Measurements from ENCODE around the gene CHMP6. TPM values are rescaled to one million over a fixed set of nuclear protein-coding genes. Genes with fewer than 3 reads are reported as not detected.
A peak's percentile ranks its signal among the peaks of the same experiment; 100 is the strongest.

The CHMP6 gene
- total RNA-seq, 2 experiments from 2014 or later = 29.8 to 34.6 TPM

DNA sequence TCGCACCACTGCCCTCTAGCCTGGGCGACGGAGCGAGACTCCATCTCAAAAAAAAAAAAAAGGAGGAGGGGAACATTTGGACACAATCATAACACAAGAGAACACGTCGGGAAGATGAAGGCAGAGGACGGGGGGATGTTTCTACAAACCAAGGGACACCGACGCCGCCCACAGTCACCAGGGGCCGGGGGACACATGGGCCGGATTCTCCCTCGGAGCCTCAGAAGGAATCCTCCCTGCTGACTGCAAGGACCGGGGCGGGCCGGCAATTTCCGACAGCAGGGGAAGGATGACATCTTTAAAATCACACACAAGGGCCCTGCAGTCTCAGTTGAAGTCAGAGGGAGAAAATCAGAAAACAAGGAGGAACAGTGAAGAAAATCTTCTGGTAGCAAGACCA is 8.1 kb upstream of the CHMP6 start:
- DNase-seq (no peak), ATAC-seq (no peak)
- no peak overlapping the region for H3K4me3 Mint-ChIP-seq
- H3K36me3 Mint-ChIP-seq = no peaks in the 10 kb centered on the region
- peaks cover 10% of the 10 kb centered on the region for H3K4me1 Mint-ChIP-seq
- H3K9me3 Mint-ChIP-seq (ENCODE audit: low read depth) = no peaks in the 10 kb centered on the region
- CTCF ChIA-PET = no interaction called here
- no peak overlapping the region for H3K27ac Mint-ChIP-seq
- peaks cover 15% of the 10 kb centered on the region for H3K27me3 Mint-ChIP-seq

DNA sequence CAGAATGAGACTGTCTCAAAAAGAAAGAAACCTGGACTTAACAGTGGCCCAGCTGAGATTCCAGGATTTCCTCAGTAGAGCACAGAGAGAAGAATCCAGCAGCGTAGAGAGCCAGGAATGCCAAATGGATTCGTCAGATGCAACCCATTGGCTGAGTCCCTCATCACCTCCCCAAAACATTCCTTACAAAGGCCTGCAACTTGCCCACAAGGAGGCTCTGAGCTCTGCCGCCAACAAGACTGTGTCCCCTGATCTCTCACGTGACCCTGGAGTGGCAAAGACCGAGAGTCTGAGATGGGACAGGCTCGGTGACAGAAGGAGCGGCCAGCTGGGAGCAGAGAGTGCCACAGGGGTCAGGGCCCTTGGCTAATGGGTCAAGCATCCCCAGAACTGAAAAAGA is 6.9 kb upstream of the CHMP6 start:
- peaks cover 15% of the 10 kb centered on the region for H3K4me1 Mint-ChIP-seq
- no peaks in the 10 kb centered on the region for H3K9me3 Mint-ChIP-seq (ENCODE audit: low read depth)

DNA sequence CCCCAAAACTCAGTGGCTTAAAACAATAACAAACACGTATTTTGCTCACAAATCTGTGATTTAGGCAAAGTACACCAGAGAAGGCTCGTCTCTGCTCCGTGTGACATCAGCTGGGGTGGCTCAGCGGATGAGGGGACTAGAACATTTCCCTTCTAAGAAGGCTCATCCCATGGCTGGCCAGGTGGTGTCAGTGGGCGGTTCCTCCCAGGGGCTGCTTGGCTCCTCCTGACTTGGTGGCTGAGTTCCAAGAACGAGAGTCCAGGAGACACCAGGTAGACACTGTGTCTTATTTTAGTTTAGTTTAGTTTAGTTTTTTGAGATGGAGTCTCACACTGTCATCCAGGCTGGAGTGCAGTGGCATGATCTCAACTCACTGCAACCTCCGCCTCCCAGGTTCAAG is 5.6 kb upstream of the CHMP6 start:
- H3K4me3 Mint-ChIP-seq = no peak overlapping the region
- peaks cover 10% of the 10 kb centered on the region for H3K27me3 Mint-ChIP-seq
- no peak for DNase-seq

More for the DNA sequence above, 6.9 kb upstream of the CHMP6 start:
- ATAC-seq (no peak), DNase-seq (no peak)
- CTCF ChIA-PET = interaction anchor here (1.0 to 1.3 kb wide), 4 partner anchors 9 to 559 kb away, joined by 3 read pairs; no protein-coding TSS in a partner anchor
- Mint-ChIP-seq H3K27me3 (peaks cover 15% of the 10 kb centered on the region), H3K36me3 (no peaks in the 10 kb centered on the region), H3K4me3 (no peak overlapping the region), H3K27ac (no peak overlapping the region)

DNA sequence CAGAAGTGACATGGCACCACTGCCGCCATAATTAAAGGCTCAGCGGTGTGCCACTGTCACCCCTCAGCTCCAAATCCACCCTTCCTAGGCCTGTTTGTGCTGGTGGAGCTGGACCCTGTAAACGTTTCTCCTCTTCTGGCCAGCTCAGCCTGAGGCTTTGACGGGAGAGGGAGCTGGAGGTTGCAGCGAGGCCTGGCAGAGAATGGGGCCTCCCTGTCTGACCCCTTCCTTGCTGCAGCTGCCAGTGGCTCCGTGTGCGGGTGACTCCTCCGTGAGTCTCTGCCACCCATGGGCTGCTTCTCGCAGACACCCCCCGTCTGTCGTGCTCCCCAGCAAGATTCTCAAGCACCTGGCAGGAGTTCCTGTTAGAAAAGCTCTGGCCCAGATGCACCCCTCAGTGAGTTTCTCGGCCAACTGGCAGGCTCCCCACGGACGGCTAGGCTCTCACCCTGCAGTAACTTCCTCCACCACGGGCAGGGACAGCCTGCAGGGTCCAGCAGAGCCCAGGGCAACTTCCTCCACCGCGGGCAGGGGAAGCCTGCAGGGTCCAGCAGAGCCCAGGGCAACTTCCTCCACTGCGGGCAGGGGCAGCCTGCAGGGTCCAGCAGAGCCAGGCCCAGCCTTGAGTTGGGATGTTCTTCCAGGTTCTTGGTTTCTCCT is 4.7 kb upstream of the CHMP6 start:
- H3K36me3 Mint-ChIP-seq = no peaks in the 10 kb centered on the region
- ATAC-seq (no peak), DNase-seq (no peak)
- peaks cover 16% of the 10 kb centered on the region for H3K4me1 Mint-ChIP-seq
- CTCF ChIA-PET = interaction anchor here (0.6 to 3.2 kb wide), 5 partner anchors 32 to 718 kb away, joined by 3 to 41 read pairs (median 3); no protein-coding TSS in a partner anchor
- no peak overlapping the region for H3K27ac Mint-ChIP-seq
- peaks cover 8% of the 10 kb centered on the region for H3K27me3 Mint-ChIP-seq
- no peak overlapping the region for H3K4me3 Mint-ChIP-seq
- H3K9me3 Mint-ChIP-seq (ENCODE audit: low read depth) = no peaks in the 10 kb centered on the region

More for the DNA sequence above, 5.6 kb upstream of the CHMP6 start:
- Mint-ChIP-seq H3K36me3 (no peaks in the 10 kb centered on the region), H3K9me3 (ENCODE audit: low read depth) (no peaks in the 10 kb centered on the region), H3K27ac (no peak overlapping the region), H3K4me1 (peaks cover 16% of the 10 kb centered on the region)
- CTCF ChIA-PET = interaction anchor here (0.9 to 1.0 kb wide), 2 partner anchors 37 to 559 kb away, joined by 3 read pairs; no protein-coding TSS in a partner anchor
- ATAC-seq = no peak

DNA sequence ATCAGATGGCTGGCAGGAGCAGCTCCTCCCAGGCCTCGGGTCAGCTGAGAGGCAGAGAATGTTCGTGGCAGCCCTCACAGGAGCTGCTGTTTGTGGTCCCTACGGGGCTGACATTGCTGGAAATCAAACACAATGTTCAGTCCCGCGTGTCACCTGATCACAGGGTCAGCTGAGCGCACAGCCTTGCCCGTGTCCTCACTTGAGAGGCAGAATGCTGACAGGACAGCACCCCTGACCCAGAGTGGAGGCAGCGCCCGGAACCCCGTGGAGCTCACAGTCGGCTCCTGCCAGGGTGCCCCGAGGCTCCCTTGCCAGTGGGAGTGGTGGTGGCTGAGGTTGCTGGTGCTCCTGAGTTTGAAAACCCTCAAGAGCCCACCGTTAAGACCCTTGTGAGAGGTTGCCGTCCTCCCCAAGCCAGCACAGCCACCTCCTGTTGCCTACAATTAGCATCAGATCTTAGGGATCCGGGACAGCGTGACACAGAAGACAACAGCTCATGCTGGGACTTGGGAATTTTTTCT is 3.6 kb upstream of the CHMP6 start:
- CTCF ChIA-PET = interaction anchor here (0.5 to 3.3 kb wide), 10 partner anchors 10 to 572 kb away, joined by 3 to 41 read pairs (median 8); no protein-coding TSS in a partner anchor
- Mint-ChIP-seq H3K4me3 (no peak overlapping the region), H3K36me3 (no peaks in the 10 kb centered on the region), H3K9me3 (ENCODE audit: low read depth) (no peaks in the 10 kb centered on the region), H3K4me1 (peaks cover 21% of the 10 kb centered on the region), H3K27me3 (peaks cover 8% of the 10 kb centered on the region), H3K27ac (no peak overlapping the region)
- DNase-seq = no peak
- ATAC-seq = no peak

DNA sequence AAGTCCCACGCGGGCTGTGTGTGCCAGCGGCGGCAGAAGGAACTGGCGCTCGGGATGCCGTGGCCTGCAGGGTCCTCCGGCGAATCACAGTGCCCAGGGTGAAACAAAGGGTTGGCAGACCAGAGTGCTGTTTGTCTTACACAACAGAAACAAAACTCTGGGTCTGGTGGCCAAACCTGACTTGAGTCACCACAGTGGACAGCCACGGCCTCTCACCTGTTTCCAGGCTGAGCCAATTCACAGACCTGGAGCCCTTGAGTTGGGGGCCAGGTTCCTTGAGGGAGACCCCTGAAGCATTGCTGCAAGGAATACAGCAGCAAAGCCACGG is 2.1 kb upstream of the CHMP6 start:
- H3K27me3 Mint-ChIP-seq = peaks cover 8% of the 10 kb centered on the region
- no peaks in the 10 kb centered on the region for H3K9me3 Mint-ChIP-seq (ENCODE audit: low read depth)
- H3K4me1 Mint-ChIP-seq = peaks cover 29% of the 10 kb centered on the region
- no peak for DNase-seq
- ATAC-seq = no peak
- no peak overlapping the region for H3K27ac Mint-ChIP-seq
- CTCF ChIA-PET = interaction anchor here (0.7 to 3.8 kb wide), 13 partner anchors 8 to 575 kb away, joined by 3 to 41 read pairs (median 10); partner anchors contain the start of genes ENDOV, NDUFAF8 and TEPSIN
- no peak overlapping the region for H3K4me3 Mint-ChIP-seq
- no peaks in the 10 kb centered on the region for H3K36me3 Mint-ChIP-seq

DNA sequence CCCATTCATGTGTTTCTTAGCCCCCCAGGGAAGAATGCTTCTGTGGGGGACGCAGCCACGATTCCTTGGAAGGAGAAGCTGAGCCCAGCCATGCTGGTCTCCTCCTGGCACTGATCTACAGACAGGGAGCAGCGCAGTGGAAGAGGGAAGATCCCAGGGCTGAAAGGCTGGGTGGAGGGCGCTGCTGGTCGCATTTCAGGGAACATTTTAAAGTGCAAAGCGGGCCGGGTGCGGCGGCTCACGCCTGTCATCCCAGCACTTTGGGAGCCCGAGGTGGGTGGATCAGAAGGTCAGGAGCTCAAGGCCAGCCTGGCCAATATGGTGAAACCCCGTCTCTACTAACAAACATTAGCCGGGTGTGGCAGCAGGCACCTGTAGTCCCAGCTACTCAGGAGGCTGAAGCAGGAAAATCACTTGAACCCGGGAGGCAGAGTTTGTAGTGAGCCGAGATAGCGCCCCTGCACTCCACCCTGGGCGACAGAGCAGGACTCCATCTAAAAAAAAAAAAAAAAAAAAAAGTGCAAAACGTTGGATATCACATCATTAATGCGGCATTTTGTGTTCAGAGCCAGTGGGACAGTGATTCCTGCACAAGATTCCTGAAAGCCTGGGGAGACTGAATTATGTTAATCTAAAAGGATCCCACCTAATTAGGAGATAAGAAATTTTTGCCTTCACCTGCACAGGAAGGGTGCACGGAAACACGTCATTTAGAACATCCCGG is 558 bp upstream of the CHMP6 start:
- Mint-ChIP-seq H3K27me3 (peaks cover 8% of the 10 kb centered on the region), H3K9me3 (ENCODE audit: low read depth) (no peaks in the 10 kb centered on the region), H3K4me3 (peak overlapping the region; percentile 74), H3K27ac (peak overlapping the region; percentile 76), H3K36me3 (peaks cover 5% of the 10 kb centered on the region), H3K4me1 (peaks cover 32% of the 10 kb centered on the region)
- DNase-seq = peak; percentile 40
- no peak for ATAC-seq
- CTCF ChIA-PET = interaction anchor here (1.3 to 3.8 kb wide), 10 partner anchors 9 to 575 kb away, joined by 3 to 18 read pairs (median 8); no protein-coding TSS in a partner anchor

DNA sequence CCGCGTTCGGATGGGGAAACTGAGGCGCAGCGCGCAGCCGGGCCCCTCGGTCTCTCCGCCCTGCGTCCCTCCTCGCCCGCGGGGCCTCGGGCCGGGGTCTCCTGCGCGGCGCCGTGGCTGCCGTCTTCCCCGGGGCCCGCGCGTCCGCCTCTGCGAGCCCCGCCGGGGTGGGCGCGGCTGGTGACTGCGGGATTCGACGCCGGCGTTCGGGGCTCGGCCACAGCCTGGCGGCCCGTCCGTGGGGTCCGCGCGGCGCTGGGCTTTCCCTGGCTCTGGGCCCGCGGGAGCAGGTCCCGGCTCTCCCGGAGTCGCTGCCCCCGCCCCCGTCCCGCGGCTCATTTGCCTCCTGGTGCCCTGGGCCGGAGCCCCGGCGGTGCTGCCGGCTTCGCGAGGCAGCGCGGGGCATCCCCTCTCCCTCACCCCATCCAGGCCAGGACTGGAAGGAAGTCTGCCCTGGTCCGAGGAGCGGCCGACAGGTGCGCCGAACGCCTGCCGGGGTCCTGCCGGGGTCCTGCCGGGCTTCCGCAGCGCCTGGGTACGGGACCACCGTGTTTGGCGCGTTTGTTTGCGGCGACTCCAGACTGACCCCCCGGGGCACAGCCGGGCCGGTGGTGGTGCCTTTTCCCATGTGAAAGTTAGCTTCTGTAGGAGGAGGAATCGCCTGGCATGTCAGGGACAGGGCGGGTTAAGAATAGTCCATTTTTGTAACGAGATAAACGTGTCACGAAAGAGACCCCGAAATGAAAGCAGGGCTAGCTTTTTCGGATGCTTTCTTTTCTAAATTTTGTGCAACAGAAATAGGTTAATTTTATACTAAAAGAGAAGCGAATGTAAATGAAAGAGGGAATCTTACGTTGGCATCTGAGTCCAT is 671 bp downstream of the CHMP6 start:
- H3K9me3 Mint-ChIP-seq (ENCODE audit: low read depth) = no peaks in the 10 kb centered on the region
- CTCF ChIA-PET = interaction anchor here (0.6 to 3.8 kb wide), 11 partner anchors 10 to 565 kb away, joined by 3 to 17 read pairs (median 4); no protein-coding TSS in a partner anchor
- peaks cover 8% of the 10 kb centered on the region for H3K27me3 Mint-ChIP-seq
- DNase-seq (peak; percentile 41), ATAC-seq (peak; percentile 35)
- peak overlapping the region; percentile 67 for H3K4me3 Mint-ChIP-seq
- H3K36me3 Mint-ChIP-seq = peaks cover 7% of the 10 kb centered on the region
- no peak overlapping the region for H3K27ac Mint-ChIP-seq
- H3K4me1 Mint-ChIP-seq = peaks cover 36% of the 10 kb centered on the region

DNA sequence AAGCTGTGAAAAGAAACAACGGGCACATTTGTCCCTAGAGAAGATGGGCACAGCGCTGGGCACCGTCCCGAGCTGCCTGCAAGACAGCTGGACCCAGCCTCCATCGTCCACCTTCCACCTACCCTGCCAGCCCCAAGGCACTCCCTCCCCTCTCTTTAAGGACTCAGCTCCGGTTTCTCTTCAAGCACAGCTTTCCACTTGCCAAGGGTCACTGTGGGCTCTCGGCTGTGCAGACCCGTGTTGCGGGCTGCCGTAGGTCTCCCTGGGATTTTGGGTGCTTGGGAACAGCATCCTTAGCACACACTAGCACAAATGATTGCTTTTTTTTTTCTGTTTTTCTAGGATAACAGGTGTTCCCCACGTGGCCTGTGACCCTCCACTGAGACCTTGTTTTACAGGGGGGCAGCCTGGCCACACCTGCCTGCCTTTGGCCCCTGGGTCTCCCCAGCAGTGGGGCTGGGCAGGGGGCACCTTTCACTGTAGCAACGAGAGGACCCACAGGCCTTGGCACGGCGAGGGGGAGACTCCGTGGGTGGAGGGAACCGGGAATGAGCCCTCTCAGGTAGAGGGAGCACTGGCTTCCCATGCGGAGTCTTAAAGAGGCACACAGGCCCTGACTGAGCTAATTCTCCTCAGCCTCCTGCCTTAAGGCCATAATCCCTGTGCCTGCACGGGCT is 1.4 kb downstream of the CHMP6 start:
- CTCF ChIA-PET = interaction anchor here (0.7 to 3.3 kb wide), 7 partner anchors 10 to 566 kb away, joined by 3 to 10 read pairs (median 4); no protein-coding TSS in a partner anchor
- Mint-ChIP-seq H3K9me3 (ENCODE audit: low read depth) (no peaks in the 10 kb centered on the region), H3K4me3 (peak overlapping the region; percentile 67), H3K27ac (peak overlapping the region; percentile 36), H3K36me3 (peaks cover 7% of the 10 kb centered on the region), H3K4me1 (peaks cover 37% of the 10 kb centered on the region), H3K27me3 (peaks cover 1% of the 10 kb centered on the region)
- ATAC-seq = no peak
- DNase-seq = no peak

DNA sequence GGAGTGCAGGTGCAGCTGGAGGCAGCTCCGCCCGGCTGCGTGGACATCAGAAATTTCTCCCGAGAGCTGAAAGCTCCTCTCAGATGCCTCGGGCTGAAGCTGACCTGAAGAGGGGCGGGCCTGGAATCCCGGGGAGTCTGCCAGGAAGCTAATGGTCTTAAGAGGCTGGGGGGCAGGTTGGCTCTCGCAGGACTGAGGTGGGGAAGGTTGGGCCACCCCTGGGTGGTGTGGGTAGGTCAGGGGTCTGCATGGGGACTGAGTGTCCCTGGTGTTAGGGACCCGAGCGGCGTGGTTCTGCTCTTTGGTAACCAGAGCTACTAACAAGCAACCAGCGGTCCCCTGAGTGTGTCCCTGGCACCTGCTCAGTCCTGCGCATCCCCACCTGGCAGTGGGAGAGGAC is 3.5 kb downstream of the CHMP6 start:
- Mint-ChIP-seq H3K9me3 (ENCODE audit: low read depth) (no peaks in the 10 kb centered on the region), H3K36me3 (peaks cover 13% of the 10 kb centered on the region), H3K27ac (no peak overlapping the region), H3K27me3 (no peaks in the 10 kb centered on the region), H3K4me1 (peaks cover 29% of the 10 kb centered on the region), H3K4me3 (no peak overlapping the region)
- CTCF ChIA-PET = interaction anchor here (1.6 kb wide), 1 partner anchor 28 kb away, joined by 4 read pairs; no protein-coding TSS in a partner anchor
- DNase-seq = no peak
- no peak for ATAC-seq

DNA sequence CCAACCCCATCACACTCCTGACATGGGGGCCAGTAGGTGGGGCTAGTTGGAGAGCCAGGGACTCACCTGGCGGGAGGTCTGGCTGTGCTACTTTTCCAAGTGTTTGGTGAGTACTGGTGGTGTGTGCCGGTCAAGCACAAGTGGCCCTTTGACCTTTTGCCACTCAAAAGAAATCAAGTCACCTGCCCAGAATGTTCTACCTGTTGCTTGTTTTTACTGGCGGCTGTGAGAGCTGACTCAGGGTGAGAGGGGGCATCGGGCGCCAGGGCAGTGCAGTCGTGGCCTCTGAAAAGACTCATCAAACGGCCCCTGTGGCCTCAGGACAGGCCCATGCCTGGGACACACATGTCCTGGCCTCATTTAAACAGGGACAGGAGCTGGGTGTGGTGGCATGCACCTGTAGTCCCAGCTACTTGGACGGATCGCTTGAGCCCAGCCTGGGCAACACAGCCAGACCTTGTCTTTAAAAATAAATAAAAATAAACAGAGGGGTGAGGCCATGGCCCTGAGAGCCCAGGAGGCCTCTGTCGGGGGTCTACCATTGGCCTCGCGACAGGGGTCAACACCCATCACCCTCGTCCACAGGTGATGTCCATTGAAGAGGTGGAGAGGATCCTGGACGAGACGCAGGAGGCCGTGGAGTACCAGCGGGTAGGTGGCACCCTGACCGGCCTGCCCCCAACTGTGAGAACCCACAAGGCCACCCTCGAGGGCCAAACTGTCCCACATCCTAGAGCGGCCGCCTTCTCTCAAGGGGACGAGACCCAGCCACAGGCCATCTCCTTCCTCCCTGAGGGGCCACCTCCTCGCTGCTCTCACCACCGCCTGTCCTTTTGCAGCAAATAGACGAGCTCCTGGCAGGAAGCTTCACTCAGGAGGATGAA is 5.0 kb downstream of the CHMP6 start:
- Mint-ChIP-seq H3K27ac (no peak overlapping the region), H3K9me3 (ENCODE audit: low read depth) (no peaks in the 10 kb centered on the region), H3K36me3 (peaks cover 13% of the 10 kb centered on the region), H3K4me3 (no peak overlapping the region), H3K27me3 (peaks cover 2% of the 10 kb centered on the region), H3K4me1 (peaks cover 22% of the 10 kb centered on the region)
- DNase-seq = no peak
- CTCF ChIA-PET = interaction anchor here (1.1 kb wide), 1 partner anchor 98 kb away, joined by 3 read pairs; no protein-coding TSS in a partner anchor
- ATAC-seq = no peak
